HL-60 (cell line): ENCODE measurements around the gene UBE2S.

Experiments used
- DNase-seq, 2 experiments: peaks; one replicate each; pipeline ENCODE4 v3.0.0-alpha.2; 2010 to 2020; ENCODE audit warnings: low read depth in 1 of 2, low spot score in 1 of 2
- H3K27ac ChIP-seq: fragments of 250-450 bp; sonication (Bioruptor Pico); replicated peaks from 2 replicates; pipeline ENCODE4 v1.5.1; 2020; ENCODE audit warnings: mild to moderate bottlenecking, moderate library complexity
- H3K27me3 ChIP-seq: fragments of 250-450 bp; sonication (Bioruptor Pico); 2 replicates; pipeline ENCODE4 v1.5.1; 2021; ENCODE audit warnings: mild to moderate bottlenecking, moderate library complexity; ENCODE audit not compliant: insufficient read depth, poor library complexity, severe bottlenecking
- H3K4me3 ChIP-seq: replicated peaks from 2 replicates; pipeline ENCODE4 v1.5.1; 2011; ENCODE audit warnings: mild to moderate bottlenecking, control low read depth, low read length; ENCODE audit not compliant: insufficient read depth
- GABPA ChIP-seq: IDR thresholded peaks from 2 replicates; pipeline ENCODE4 v1.6.1; 2012; ENCODE audit warnings: low read depth
- POLR2AphosphoS5 ChIP-seq: IDR thresholded peaks from 2 replicates; pipeline ENCODE4 v1.6.1; 2012; ENCODE audit warnings: low read depth
- SPI1 ChIP-seq: IDR thresholded peaks from 2 replicates; pipeline ENCODE4 v1.6.1; 2012; ENCODE audit warnings: low read depth, mild to moderate bottlenecking, borderline replicate concordance
- TF ChIP-seq, protein P1 (sequence below): IDR thresholded peaks from 2 replicates; pipeline ENCODE4 v1.6.1; 2012; ENCODE audit warnings: low read depth; ENCODE audit not compliant: insufficient replicate concordance
- TF ChIP-seq, protein P2 (sequence below): IDR thresholded peaks from one replicate; pipeline ENCODE4 v1.5.1; 2011; ENCODE audit warnings: low read length, control low read depth, inconsistent platforms; ENCODE audit not compliant: insufficient read depth

The UBE2S gene

GRCh38 chr19:55441692-55442321, 34.2 kb upstream of the UBE2S start:
- TF ChIP-seq GABPA: no peak
- peaks cover 34% of the 10 kb centered on the region for H3K27me3 ChIP-seq
- no peak overlapping the region for H3K27ac ChIP-seq
- H3K4me3 ChIP-seq: no peak overlapping the region
- DNase-seq: no peak

DNA sequence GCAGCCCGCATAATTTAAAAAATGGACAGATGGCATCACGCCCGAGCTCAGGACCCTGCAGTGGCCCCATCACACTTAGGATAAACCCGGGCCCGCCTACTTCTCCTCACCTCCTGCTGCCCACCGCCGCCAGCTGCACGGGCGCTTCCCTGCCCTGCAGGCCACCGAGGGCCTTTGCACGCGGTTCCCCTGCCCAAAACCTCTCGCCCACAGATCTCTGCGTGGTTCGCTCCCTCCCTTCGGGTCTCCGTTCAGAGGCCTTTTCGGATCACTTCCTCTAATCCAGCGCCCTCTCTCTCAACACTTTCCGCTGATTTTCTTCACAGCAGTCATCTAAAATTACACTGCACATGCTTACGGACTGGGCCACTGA, 33.7 kb upstream of the UBE2S start:
- TF ChIP-seq, protein P1, sequence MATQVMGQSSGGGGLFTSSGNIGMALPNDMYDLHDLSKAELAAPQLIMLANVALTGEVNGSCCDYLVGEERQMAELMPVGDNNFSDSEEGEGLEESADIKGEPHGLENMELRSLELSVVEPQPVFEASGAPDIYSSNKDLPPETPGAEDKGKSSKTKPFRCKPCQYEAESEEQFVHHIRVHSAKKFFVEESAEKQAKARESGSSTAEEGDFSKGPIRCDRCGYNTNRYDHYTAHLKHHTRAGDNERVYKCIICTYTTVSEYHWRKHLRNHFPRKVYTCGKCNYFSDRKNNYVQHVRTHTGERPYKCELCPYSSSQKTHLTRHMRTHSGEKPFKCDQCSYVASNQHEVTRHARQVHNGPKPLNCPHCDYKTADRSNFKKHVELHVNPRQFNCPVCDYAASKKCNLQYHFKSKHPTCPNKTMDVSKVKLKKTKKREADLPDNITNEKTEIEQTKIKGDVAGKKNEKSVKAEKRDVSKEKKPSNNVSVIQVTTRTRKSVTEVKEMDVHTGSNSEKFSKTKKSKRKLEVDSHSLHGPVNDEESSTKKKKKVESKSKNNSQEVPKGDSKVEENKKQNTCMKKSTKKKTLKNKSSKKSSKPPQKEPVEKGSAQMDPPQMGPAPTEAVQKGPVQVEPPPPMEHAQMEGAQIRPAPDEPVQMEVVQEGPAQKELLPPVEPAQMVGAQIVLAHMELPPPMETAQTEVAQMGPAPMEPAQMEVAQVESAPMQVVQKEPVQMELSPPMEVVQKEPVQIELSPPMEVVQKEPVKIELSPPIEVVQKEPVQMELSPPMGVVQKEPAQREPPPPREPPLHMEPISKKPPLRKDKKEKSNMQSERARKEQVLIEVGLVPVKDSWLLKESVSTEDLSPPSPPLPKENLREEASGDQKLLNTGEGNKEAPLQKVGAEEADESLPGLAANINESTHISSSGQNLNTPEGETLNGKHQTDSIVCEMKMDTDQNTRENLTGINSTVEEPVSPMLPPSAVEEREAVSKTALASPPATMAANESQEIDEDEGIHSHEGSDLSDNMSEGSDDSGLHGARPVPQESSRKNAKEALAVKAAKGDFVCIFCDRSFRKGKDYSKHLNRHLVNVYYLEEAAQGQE: peak; percentile 16
- TF ChIP-seq, protein P2, sequence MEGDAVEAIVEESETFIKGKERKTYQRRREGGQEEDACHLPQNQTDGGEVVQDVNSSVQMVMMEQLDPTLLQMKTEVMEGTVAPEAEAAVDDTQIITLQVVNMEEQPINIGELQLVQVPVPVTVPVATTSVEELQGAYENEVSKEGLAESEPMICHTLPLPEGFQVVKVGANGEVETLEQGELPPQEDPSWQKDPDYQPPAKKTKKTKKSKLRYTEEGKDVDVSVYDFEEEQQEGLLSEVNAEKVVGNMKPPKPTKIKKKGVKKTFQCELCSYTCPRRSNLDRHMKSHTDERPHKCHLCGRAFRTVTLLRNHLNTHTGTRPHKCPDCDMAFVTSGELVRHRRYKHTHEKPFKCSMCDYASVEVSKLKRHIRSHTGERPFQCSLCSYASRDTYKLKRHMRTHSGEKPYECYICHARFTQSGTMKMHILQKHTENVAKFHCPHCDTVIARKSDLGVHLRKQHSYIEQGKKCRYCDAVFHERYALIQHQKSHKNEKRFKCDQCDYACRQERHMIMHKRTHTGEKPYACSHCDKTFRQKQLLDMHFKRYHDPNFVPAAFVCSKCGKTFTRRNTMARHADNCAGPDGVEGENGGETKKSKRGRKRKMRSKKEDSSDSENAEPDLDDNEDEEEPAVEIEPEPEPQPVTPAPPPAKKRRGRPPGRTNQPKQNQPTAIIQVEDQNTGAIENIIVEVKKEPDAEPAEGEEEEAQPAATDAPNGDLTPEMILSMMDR: no peak
- peak; percentile 88; the same call in 1 of the 2 replicates for TF ChIP-seq SPI1
- peak in 1 of 2 experiments; percentile 70 for DNase-seq
- Histone ChIP-seq H3K4me3 (no peak overlapping the region), H3K27ac (no peak overlapping the region), H3K27me3 (peaks cover 34% of the 10 kb centered on the region)

- TF ChIP-seq SPI1: no peak
- TF ChIP-seq, protein P1: no peak
- TF ChIP-seq, protein P2: no peak
- TF ChIP-seq POLR2AphosphoS5: no peak
- no peak for TF ChIP-seq GABPA
- H3K4me3 ChIP-seq: no peak overlapping the region
- no peak overlapping the region for H3K27ac ChIP-seq
- peaks cover 34% of the 10 kb centered on the region for H3K27me3 ChIP-seq
- DNase-seq: no peak
These were observed 33.0 kb upstream of the UBE2S start for GRCh38 chr19:55440411-55441105.

GRCh38 chr19:55439052-55439451, 31.5 kb upstream of the UBE2S start:
- Histone ChIP-seq H3K27ac (no peak overlapping the region), H3K4me3 (no peak overlapping the region), H3K27me3 (peaks cover 26% of the 10 kb centered on the region)
- TF ChIP-seq GABPA (no peak), POLR2AphosphoS5 (no peak)
- TF ChIP-seq, protein P1: no peak
- TF ChIP-seq, protein P2: no peak
- no peak for DNase-seq
